GM12878 (cell line): ENCODE measurements around the gene UQCRH. TPM values are rescaled to one million over a fixed set of nuclear protein-coding genes. Genes with fewer than 3 reads are reported as not detected.

Experiments
- ATAC-seq: fragments of 200-7000 bp; cut with Tn5 transposase; 3 replicates; pipeline ENCODE4 v1.9.1; 2020; ENCODE audit warnings: mild to moderate bottlenecking, moderate library complexity
- BruUV-seq: library from RNA; stranded (reverse); fragments of 400-500 nt; replicated peaks from 2 replicates; lab custom pipeline; 2021; lab: Mats Ljungman, UMichigan
- CTCF ChIA-PET: fragments of 300-600 bp; sonication (Branson Sonifier 250); formaldehyde crosslinking; extraction: SDS; loops from one replicate; lab custom pipeline; 2021; ENCODE audit warnings: inconsistent platforms; lab: Yijun Ruan, JAX
- POLR2A ChIA-PET: fragments of 350-600 bp; formaldehyde crosslinking; extraction: SDS; loops from one replicate; lab custom pipeline; 2021; ENCODE audit warnings: inconsistent platforms; lab: Charles Lee
- RAD21 ChIA-PET: fragments of 300-600 bp; sonication (Branson Sonifier 250); formaldehyde crosslinking; loops from one replicate; lab custom pipeline; 2023; ENCODE audit warnings: antibody characterized with exemption; ENCODE audit not compliant: unreplicated experiment; lab: Charles Lee
- SMC1A ChIA-PET: fragments of 300-600 bp; sonication (Branson Sonifier 250); formaldehyde crosslinking; loops from one replicate; lab custom pipeline; 2023; ENCODE audit not compliant: unreplicated experiment, uncharacterized antibody; lab: Charles Lee
- DNase-seq: peaks from one replicate; pipeline ENCODE4 v3.0.0-alpha.2; 2011; ENCODE audit warnings: low read depth, low spot score
- FAIRE-seq: peaks from 3 replicates; lab custom pipeline; 2011; peaks lifted over from hg19 to GRCh38; lab: Jason Lieb, UNC
- H2AFZ ChIP-seq: 2 replicates; pipeline ENCODE4 v1.6.0; 2011; ENCODE audit warnings: low read depth, low read length, control low read depth; ENCODE audit not compliant: control insufficient read depth
- H3K27ac ChIP-seq: 2 replicates; pipeline ENCODE4 v1.5.1; 2011; ENCODE audit warnings: control low read depth; ENCODE audit not compliant: control insufficient read depth, insufficient read depth
- H3K27me3 ChIP-seq, 2 experiments: replicated peaks in 1 of 2; 2 replicates each; pipeline versions ENCODE4 v1.6.0 to v1.6.1; 2011; ENCODE audit warnings: low read length in 1 of 2; ENCODE audit not compliant: control insufficient read depth in 2 of 2, insufficient read depth in 2 of 2
- H3K36me3 ChIP-seq, 2 experiments: 2 replicates each; pipeline ENCODE4 v1.5.1; 2011; ENCODE audit warnings: low read length in 1 of 2; ENCODE audit not compliant: control insufficient read depth in 2 of 2, insufficient read depth in 2 of 2
- H3K4me1 ChIP-seq: 2 replicates; pipeline ENCODE4 v1.6.1; 2011; ENCODE audit warnings: mild to moderate bottlenecking, low read length, moderate library complexity, mixed read lengths; ENCODE audit not compliant: control insufficient read depth, insufficient read depth
- H3K4me2 ChIP-seq: 2 replicates; pipeline ENCODE4 v1.6.0; 2011; ENCODE audit warnings: control low read depth; ENCODE audit not compliant: control insufficient read depth, insufficient read depth
- H3K4me3 ChIP-seq: fragments of 200-600 bp; sonication (generic); 2 replicates; pipeline ENCODE4 v1.5.1; 2016
- H3K79me2 ChIP-seq: 2 replicates; pipeline ENCODE4 v1.6.0; 2011; ENCODE audit warnings: low read length; ENCODE audit not compliant: control insufficient read depth, insufficient read depth
- H3K9ac ChIP-seq: 2 replicates; pipeline ENCODE4 v1.8.0; 2011; ENCODE audit warnings: low read length, control low read depth, mixed read lengths; ENCODE audit not compliant: control insufficient read depth, insufficient read depth
- H3K9me3 ChIP-seq: replicated peaks from 3 replicates; pipeline ENCODE4 v1.5.1; 2011; ENCODE audit warnings: mild to moderate bottlenecking, low read length; ENCODE audit not compliant: control insufficient read depth, insufficient read depth
- H4K20me1 ChIP-seq: 2 replicates; pipeline ENCODE4 v1.6.0; 2011; ENCODE audit not compliant: control insufficient read depth, insufficient read depth
- BACH1 ChIP-seq: fragments of 450-650 bp; IDR thresholded peaks from 2 replicates; pipeline ENCODE4 v1.6.1; 2017; ENCODE audit warnings: mild to moderate bottlenecking, borderline replicate concordance
- JUND ChIP-seq: IDR thresholded peaks from 2 replicates; pipeline ENCODE4 v1.6.1; 2012; ENCODE audit warnings: low read depth, mild to moderate bottlenecking, low read length, improper control_type of control experiment, moderate library complexity
- PAX5 ChIP-seq: IDR thresholded peaks from 2 replicates; pipeline ENCODE4 v1.6.1; 2011; ENCODE audit warnings: low read depth, low read length, borderline replicate concordance
- PML ChIP-seq: IDR thresholded peaks from 2 replicates; pipeline ENCODE4 v1.6.1; 2012; ENCODE audit warnings: low read length, inconsistent platforms
- POLR2A ChIP-seq: IDR thresholded peaks from 2 replicates; pipeline ENCODE4 v1.6.1; 2011; ENCODE audit warnings: low read depth, mild to moderate bottlenecking, low read length
- ZBED1 ChIP-seq: IDR thresholded peaks from 2 replicates; pipeline ENCODE4 v1.6.1; 2016; ENCODE audit warnings: borderline replicate concordance
- WGBS: methylation state at CpG from one replicate; pipeline ENCODE4 v1.1.6; 2016; ENCODE audit warnings: low lambda C conversion rate; ENCODE audit not compliant: insufficient replicate concordance, insufficient coverage; ENCODE audit errors: missing lambda C conversion rate; 5-methylcytosine and 5-hydroxymethylcytosine counted together
- in situ Hi-C: fragments of 300-500 bp; cut with MboI; formaldehyde crosslinking; loops from 9 replicates; pipeline ENCODE4 v1.14.3; 2018; ENCODE audit warnings: mixed read lengths
- intact Hi-C: fragments of 100-400 bp; cut with micrococcal nuclease; formaldehyde crosslinking; loops from one replicate; pipeline ENCODE4 v1.14.2; 2022; ENCODE audit not compliant: unreplicated experiment
- polyA plus RNA-seq, 11 experiments: library from polyadenylated mRNA; depleted of rRNA in 4 of 11; unstranded in 6 of 11; stranded (reverse) in 5 of 11; fragments of >200 nt; fragmentation: Nextera tagmentation in 4 of 11; fragmentation: Illumina TruSeq in 1 of 11; extraction: Ambion mirVana in 4 of 11; extraction: Trizol in 1 of 11; gene quantifications; 1 replicate in 1 of 11; 2 replicates in 10 of 11; pipeline versions ENCODE4 v1.2.1 to v1.2.3, GENCODE V29; 2011 to 2016; ENCODE audit warnings: inconsistent platforms in 2 of 11, missing spikeins in 2 of 11, low read depth in 1 of 11
- total RNA-seq, 4 experiments: library from RNA; depleted of rRNA in 3 of 4; stranded (reverse); fragments of >200 nt in 3 of 4; fragmentation: Illumina TruSeq in 1 of 4; extraction: Trizol in 1 of 4; gene quantifications; 2 replicates each; pipeline versions ENCODE4 v1.2.1 to v1.2.3, GENCODE V29; 2013 to 2021

The UQCRH gene
- total and polyA plus RNA-seq, 10 of the 15 experiments (the other 5 are each of a cell fraction or from before 2014, with no cell fraction given), result 363 to 1,782 (median 597) TPM

DNA sequence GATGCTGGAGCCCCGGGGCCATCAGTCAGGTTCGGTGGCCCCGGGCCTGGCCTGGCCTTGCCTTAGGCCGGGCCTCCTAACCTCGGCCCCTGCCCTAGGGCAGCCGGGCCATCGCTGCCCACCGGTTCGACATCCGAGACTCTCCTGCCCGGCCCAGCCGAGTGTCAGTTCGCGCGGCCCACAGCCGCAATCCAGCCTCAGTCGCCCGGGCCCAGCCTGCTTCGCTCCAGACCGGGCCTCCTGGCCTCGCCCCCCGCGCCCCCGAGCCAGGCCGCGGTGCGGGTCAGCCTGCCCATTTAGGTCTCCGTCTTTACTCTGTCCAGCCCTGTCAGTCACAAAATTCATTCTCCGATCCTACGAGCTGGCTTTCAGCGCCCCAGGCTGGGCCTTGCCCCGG is 859 bp upstream of the UQCRH start:
- Histone ChIP-seq H3K9me3 (no peaks in the 10 kb centered on the region), H3K9ac (peak overlapping the region; percentile 93), H3K4me3 (peak overlapping the region; percentile 98), H4K20me1 (peaks cover 3% of the 10 kb centered on the region; the same call in 1 of the 2 replicates), H3K4me2 (peak overlapping the region; percentile 91), H2AFZ (peak overlapping the region; percentile 48), H3K36me3 (peaks cover 0 to 5% of the 10 kb centered on the region in 2 experiments; a peak in 3 of 4 replicates), H3K4me1 (peaks cover 15% of the 10 kb centered on the region), H3K27ac (peak overlapping the region; percentile 84), H3K79me2 (peaks cover 87% of the 10 kb centered on the region), H3K27me3 (no peaks in the 10 kb centered on the region)
- in situ Hi-C loops (loop anchor here (5.0 kb wide), 1 partner anchor 40 kb away; the partner anchor contains the start of gene NSUN4), intact Hi-C loops (loop anchor here (1.0 to 2.0 kb wide), 4 partner anchors 30 to 55 kb away; partner anchors contain the start of gene RAD54L)
- ChIA-PET SMC1A (interaction anchor here (0.5 to 2.9 kb wide), 9 partner anchors 12 to 58 kb away, joined by 3 to 30 read pairs (median 9); partner anchors contain the start of gene NSUN4), POLR2A (interaction anchor here (0.6 to 3.9 kb wide), 8 partner anchors 10 to 212 kb away, joined by 3 to 45 read pairs (median 6); partner anchors contain the start of genes NSUN4 and RAD54L), RAD21 (interaction anchor here (0.6 to 3.6 kb wide), 11 partner anchors 15 to 118 kb away, joined by 3 to 49 read pairs (median 8); partner anchors contain the start of genes NSUN4 and RAD54L), CTCF (interaction anchor here (0.6 to 8.0 kb wide), 8 partner anchors 11 to 79 kb away, joined by 3 to 181 read pairs (median 6); partner anchors contain the start of gene NSUN4)
- BruUV-seq, result TSS peak; percentile 29
- ATAC-seq (peak; percentile 22), DNase-seq (no peak), FAIRE-seq (no peak)
- TF ChIP-seq JUND, result no peak
- peak; percentile 5; the same call in 1 of the 2 replicates for TF ChIP-seq PML
- TF ChIP-seq BACH1, result peak; percentile 2; the same call in 1 of the 2 replicates
- no peak for TF ChIP-seq ZBED1
- TF ChIP-seq POLR2A, result peak; percentile 62
- TF ChIP-seq PAX5, result 0 out of 2 replicates have a peak, but pooled peaks have one; percentile 10
- 1% methylated on average over 30 of the region's 32 CpGs for WGBS
